GM21526 (cell line): ENCODE results near the gene APBA2.
A peak's percentile ranks its signal among the peaks of the same experiment; 100 is the strongest.
"Not testable (repeated sequence)": the region's sequence is repeated elsewhere in the genome, so short reads cannot be mapped to it uniquely, and the experiment has no call there.

ENCODE experiments used
- ATAC-seq: cut with Tn5 transposase; IDR thresholded peaks from one replicate; pipeline ENCODE4 v1.9.1; 2021; ENCODE audit warnings: moderate library complexity; ENCODE audit not compliant: unreplicated experiment, low FRiP score

Gene APBA2

GRCh38 chr15:28885630-28886430, at the start of gene APBA2:
APBA2 (plus strand) TSS chr15:28885974; CDS start chr15:29053885, 167,911 bp downstream.
- no peak for ATAC-seq

GRCh38 chr15:28840285-28840684, 45.5 kb upstream of the APBA2 start:
- not testable (repeated sequence) for ATAC-seq

GRCh38 chr15:28842210-28842609, 43.6 kb upstream of the APBA2 start:
- ATAC-seq, result not testable (repeated sequence)

- ATAC-seq, result not testable (repeated sequence)
Observed at GRCh38 chr15:28843520-28843919, 42.3 kb upstream of the APBA2 start.

- ATAC-seq, result not testable (repeated sequence)
Observed at GRCh38 chr15:28844147-28844546, 41.6 kb upstream of the APBA2 start.

- ATAC-seq, result peak; percentile 80
Observed at GRCh38 chr15:28847247-28847646, 38.5 kb upstream of the APBA2 start.

- ATAC-seq, result not testable (repeated sequence)
Observed at GRCh38 chr15:28847959-28848358, 37.8 kb upstream of the APBA2 start.

GRCh38 chr15:28848521-28848920, 37.3 kb upstream of the APBA2 start, which contains the start of gene GOLGA6L7:
GOLGA6L7 (minus strand) TSS chr15:28848644; CDS start chr15:28848549, 95 bp downstream.
- not testable (repeated sequence) for ATAC-seq

GRCh38 chr15:28849271-28849670, 36.5 kb upstream of the APBA2 start:
- not testable (repeated sequence) for ATAC-seq

- ATAC-seq, result not testable (repeated sequence)
Observed at GRCh38 chr15:28849766-28850165, 36.0 kb upstream of the APBA2 start.

GRCh38 chr15:28853654-28854053, 32.1 kb upstream of the APBA2 start:
- not testable (repeated sequence) for ATAC-seq

- not testable (repeated sequence) for ATAC-seq
Observed at GRCh38 chr15:28854578-28854977, 31.2 kb upstream of the APBA2 start.

- ATAC-seq, result no peak
Observed at GRCh38 chr15:28861031-28861534, 24.7 kb upstream of the APBA2 start.

GRCh38 chr15:28861589-28862293, 24.0 kb upstream of the APBA2 start:
- not testable (repeated sequence) for ATAC-seq

GRCh38 chr15:28868744-28869345, 16.9 kb upstream of the APBA2 start:
- no peak for ATAC-seq

- ATAC-seq, result no peak
Observed at GRCh38 chr15:28871168-28871567, 14.6 kb upstream of the APBA2 start.

GRCh38 chr15:28873006-28873405, 12.8 kb upstream of the APBA2 start:
- ATAC-seq, result no peak

- no peak for ATAC-seq
Observed at GRCh38 chr15:28873585-28874190, 12.1 kb upstream of the APBA2 start.

GRCh38 chr15:28875461-28876000, 10.2 kb upstream of the APBA2 start:
- ATAC-seq, result no peak

- no peak for ATAC-seq
Observed at GRCh38 chr15:28876131-28876844, 9.5 kb upstream of the APBA2 start.
